GM23338 (cell line): ENCODE data around the gene ITIH4. TPM values are rescaled to one million over a fixed set of nuclear protein-coding genes. Genes with fewer than 3 reads are reported as not detected.

Source experiments
- ATAC-seq: fragments of 200-7000 bp; cut with Tn5 transposase; 3 replicates; pipeline ENCODE4 v1.9.1; 2020
- DNase-seq: peaks from one replicate; pipeline ENCODE4 v3.0.0-alpha.2; 2015; ENCODE audit warnings: low spot score
- H2AFZ ChIP-seq: fragments of 200-600 bp; sonication (generic); 2 replicates; pipeline ENCODE4 v1.8.0; 2016; ENCODE audit warnings: antibody characterized with exemption, mild to moderate bottlenecking, moderate library complexity
- H3F3A ChIP-seq: fragments of 200-600 bp; sonication (generic); replicated peaks from 2 replicates; pipeline ENCODE4 v1.8.0; 2017; ENCODE audit warnings: antibody characterized with exemption, mixed run types, low read depth
- H3K27ac ChIP-seq: fragments of 200-600 bp; sonication (generic); 2 replicates; pipeline ENCODE4 v1.6.1; 2016; ENCODE audit warnings: low read depth
- H3K27me3 ChIP-seq: fragments of 200-600 bp; sonication (generic); 2 replicates; pipeline ENCODE4 v1.8.0; 2016; ENCODE audit warnings: mild to moderate bottlenecking, mixed run types, moderate library complexity; ENCODE audit not compliant: insufficient read depth
- H3K36me3 ChIP-seq: fragments of 200-600 bp; sonication (generic); 2 replicates; pipeline ENCODE4 v1.8.0; 2016; ENCODE audit warnings: mild to moderate bottlenecking; ENCODE audit not compliant: insufficient read depth
- H3K4me1 ChIP-seq: fragments of 200-600 bp; sonication (generic); 2 replicates; pipeline ENCODE4 v1.8.0; 2016; ENCODE audit warnings: mild to moderate bottlenecking, moderate library complexity; ENCODE audit not compliant: insufficient read depth
- H3K4me2 ChIP-seq: fragments of 200-600 bp; sonication (generic); 2 replicates; pipeline ENCODE4 v1.7.1; 2017; ENCODE audit warnings: mixed run types
- H3K4me3 ChIP-seq: fragments of 200-600 bp; sonication (generic); 2 replicates; pipeline ENCODE4 v1.6.1; 2016; ENCODE audit warnings: mixed run types
- H3K79me2 ChIP-seq: fragments of 200-600 bp; sonication (generic); replicated peaks from 2 replicates; pipeline ENCODE4 v1.8.0; 2017; ENCODE audit warnings: mild to moderate bottlenecking; ENCODE audit not compliant: insufficient read depth
- H3K9me2 ChIP-seq: fragments of 200-600 bp; sonication (generic); 2 replicates; pipeline ENCODE4 v1.8.0; 2017; ENCODE audit not compliant: insufficient read depth
- H4K20me1 ChIP-seq: fragments of 200-600 bp; sonication (generic); replicated peaks from 2 replicates; pipeline ENCODE4 v1.8.0; 2017; ENCODE audit warnings: mild to moderate bottlenecking; ENCODE audit not compliant: insufficient read depth
- H3K27ac Mint-ChIP-seq: 2 replicates; pipeline ENCODE4 v1.8.0; 2020; ENCODE audit warnings: inconsistent platforms, mild to moderate bottlenecking, moderate library complexity, mixed read lengths
- H3K27me3 Mint-ChIP-seq: 3 replicates; pipeline ENCODE4 v1.8.0; 2022; ENCODE audit warnings: low read depth, mild to moderate bottlenecking, moderate library complexity, mixed read lengths, inconsistent platforms; ENCODE audit not compliant: insufficient read depth, poor library complexity
- H3K36me3 Mint-ChIP-seq: 3 replicates; pipeline ENCODE4 v1.8.0; 2021; ENCODE audit warnings: low read depth, mild to moderate bottlenecking, inconsistent platforms, moderate library complexity, mixed read lengths
- H3K4me1 Mint-ChIP-seq: 3 replicates; pipeline ENCODE4 v1.8.0; 2020; ENCODE audit warnings: mild to moderate bottlenecking, inconsistent platforms, mixed read lengths
- H3K4me3 Mint-ChIP-seq: 3 replicates; pipeline ENCODE4 v1.8.0; 2021; ENCODE audit warnings: moderate library complexity, mild to moderate bottlenecking, inconsistent platforms, mixed read lengths
- H3K9me3 Mint-ChIP-seq: 3 replicates; pipeline ENCODE4 v1.8.0; 2020; ENCODE audit warnings: moderate library complexity, mild to moderate bottlenecking, inconsistent platforms, mixed read lengths
- CREB1 ChIP-seq: fragments of 250-450 bp; sonication (Bioruptor Pico); IDR thresholded peaks from 2 replicates; pipeline ENCODE4 v1.5.0; 2020; ENCODE audit warnings: low read depth, mild to moderate bottlenecking, moderate library complexity
- EZH2 ChIP-seq: fragments of 200-600 bp; sonication (generic); IDR thresholded peaks from one replicate; pipeline ENCODE4 v1.8.0; 2017; ENCODE audit warnings: antibody characterized with exemption, mild to moderate bottlenecking, low read depth; ENCODE audit not compliant: unreplicated experiment
- EZH2phosphoT487 ChIP-seq: fragments of 200-600 bp; sonication (generic); IDR thresholded peaks from one replicate; pipeline ENCODE4 v1.8.1; 2018; ENCODE audit warnings: antibody characterized with exemption; ENCODE audit not compliant: unreplicated experiment
- JUNB ChIP-seq: IDR thresholded peaks from one replicate; pipeline ENCODE4 v1.6.1; 2016; ENCODE audit warnings: antibody characterized with exemption; ENCODE audit not compliant: unreplicated experiment
- NANOG ChIP-seq: IDR thresholded peaks from 2 replicates; pipeline ENCODE4 v1.6.1; 2016; ENCODE audit warnings: antibody characterized with exemption, borderline replicate concordance
- POLR2AphosphoS5 ChIP-seq: IDR thresholded peaks from 2 replicates; pipeline ENCODE4 v1.6.1; 2016; ENCODE audit warnings: antibody characterized with exemption, low read depth
- STAT1 ChIP-seq: IDR thresholded peaks from one replicate; pipeline ENCODE4 v1.6.1; 2016; ENCODE audit warnings: antibody characterized with exemption; ENCODE audit not compliant: unreplicated experiment
- ZNF114 ChIP-seq: fragments of 250-450 bp; sonication (Bioruptor Pico); IDR thresholded peaks from 2 replicates; pipeline ENCODE4 v1.5.0; 2020; ENCODE audit warnings: mild to moderate bottlenecking, moderate library complexity
- ZNF331 ChIP-seq: fragments of 250-450 bp; sonication (Bioruptor Pico); IDR thresholded peaks from 2 replicates; pipeline ENCODE4 v1.5.0; 2020; ENCODE audit warnings: low read depth, mild to moderate bottlenecking, moderate library complexity
- polyA plus RNA-seq: library from polyadenylated mRNA; unstranded; fragments of >200 nt; fragmentation: Nextera tagmentation; extraction: Ambion mirVana; gene quantifications from 2 replicates; pipeline ENCODE4 v1.2.1, GENCODE V29; 2016
- total RNA-seq: library from RNA; depleted of rRNA; stranded (reverse); fragments of >200 nt; shearing (Covaris generic); gene quantifications from 2 replicates; pipeline ENCODE4 v1.2.3, GENCODE V29; 2014
- TF ChIP-seq, protein P1 (sequence below), 2 experiments: fragments of 200-600 bp in 1 of 2; sonication (generic) in 1 of 2; conservative IDR thresholded peaks; 2 replicates each; pipeline versions ENCODE4 v1.5.1 to v1.6.1; 2016 to 2017; ENCODE audit warnings: antibody characterized with exemption in 2 of 2, low read depth in 2 of 2, mild to moderate bottlenecking in 2 of 2, moderate library complexity in 1 of 2
- TF ChIP-seq, protein P2 (sequence below): IDR thresholded peaks from 2 replicates; pipeline ENCODE4 v1.6.1; 2016; ENCODE audit warnings: antibody characterized with exemption
- TF ChIP-seq, protein P3 (sequence below): fragments of 250-450 bp; sonication (Bioruptor Pico); IDR thresholded peaks from 2 replicates; pipeline ENCODE4 v1.5.0; 2020; ENCODE audit warnings: mild to moderate bottlenecking, moderate library complexity
- TF ChIP-seq, protein P4 (sequence below): IDR thresholded peaks from one replicate; pipeline ENCODE4 v1.6.1; 2018; ENCODE audit warnings: antibody characterized with exemption; ENCODE audit not compliant: unreplicated experiment

ITIH4 gene
- total and polyA plus RNA-seq, 2 experiments from 2014 or later = 0.82 to 1.4 TPM

DNA sequence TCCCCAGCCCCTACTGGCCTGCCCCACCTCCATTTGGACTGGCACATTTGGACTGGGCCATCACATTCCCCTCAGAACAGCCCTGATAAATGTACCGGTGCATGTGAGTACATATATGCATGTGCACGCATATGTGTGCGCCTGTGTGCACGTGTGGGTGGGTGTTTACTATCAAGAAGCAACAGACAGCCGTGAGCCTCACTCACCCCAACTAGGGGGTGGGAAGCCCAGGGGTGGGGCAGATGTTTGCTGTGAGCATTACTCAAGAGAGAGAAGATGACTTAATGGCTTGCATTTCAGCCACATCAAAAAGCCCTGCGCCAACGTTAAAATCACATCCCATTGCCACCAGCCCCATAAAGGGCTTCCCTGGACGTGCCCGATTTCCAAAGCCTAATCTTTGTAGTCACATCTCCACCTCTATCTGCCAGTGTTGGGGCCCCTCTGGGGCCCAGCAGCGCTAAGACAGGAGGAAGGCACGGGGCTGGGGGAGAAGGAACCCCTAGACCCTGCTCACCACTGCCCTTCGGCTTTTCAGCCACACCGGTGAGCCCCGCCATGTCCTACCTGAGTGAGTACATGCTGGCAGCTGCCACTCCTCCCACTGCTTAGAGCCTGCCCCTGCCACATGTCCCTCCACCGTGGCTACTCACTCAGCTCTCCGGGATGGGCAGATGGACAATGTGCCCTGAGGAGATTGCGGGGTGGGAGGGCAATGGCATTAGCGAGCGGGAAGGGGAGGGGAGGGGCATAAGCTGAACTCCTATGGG lies 25.0 kb downstream of the ITIH4 start:
- no peak overlapping the region for H3K27ac Mint-ChIP-seq
- H3K27me3 Mint-ChIP-seq = peaks cover 5% of the 10 kb centered on the region
- no peak overlapping the region for H3K27ac ChIP-seq
- no peaks in the 10 kb centered on the region for H3K79me2 ChIP-seq
- no peaks in the 10 kb centered on the region for H4K20me1 ChIP-seq
- H3F3A ChIP-seq = no peaks in the 10 kb centered on the region
- no peaks in the 10 kb centered on the region for H3K27me3 ChIP-seq
- no peak overlapping the region for H2AFZ ChIP-seq
- no peaks in the 10 kb centered on the region for H3K9me3 Mint-ChIP-seq
- H3K4me1 Mint-ChIP-seq = no peaks in the 10 kb centered on the region; the same call in 2 of the 3 replicates
- H3K4me3 Mint-ChIP-seq = no peak overlapping the region
- ATAC-seq = peak; percentile 39; the same call in 1 of the 3 replicates
- H3K4me2 ChIP-seq = no peak overlapping the region
- H3K4me3 ChIP-seq = no peak overlapping the region
- 0 out of 2 replicates have a peak, but pooled peaks cover 4% of the 10 kb centered on the region for H3K9me2 ChIP-seq
- no peaks in the 10 kb centered on the region for H3K4me1 ChIP-seq
- H3K36me3 Mint-ChIP-seq = no peaks in the 10 kb centered on the region
- peak; percentile 9 for DNase-seq
- no peaks in the 10 kb centered on the region for H3K36me3 ChIP-seq
- TF ChIP-seq, protein P1, sequence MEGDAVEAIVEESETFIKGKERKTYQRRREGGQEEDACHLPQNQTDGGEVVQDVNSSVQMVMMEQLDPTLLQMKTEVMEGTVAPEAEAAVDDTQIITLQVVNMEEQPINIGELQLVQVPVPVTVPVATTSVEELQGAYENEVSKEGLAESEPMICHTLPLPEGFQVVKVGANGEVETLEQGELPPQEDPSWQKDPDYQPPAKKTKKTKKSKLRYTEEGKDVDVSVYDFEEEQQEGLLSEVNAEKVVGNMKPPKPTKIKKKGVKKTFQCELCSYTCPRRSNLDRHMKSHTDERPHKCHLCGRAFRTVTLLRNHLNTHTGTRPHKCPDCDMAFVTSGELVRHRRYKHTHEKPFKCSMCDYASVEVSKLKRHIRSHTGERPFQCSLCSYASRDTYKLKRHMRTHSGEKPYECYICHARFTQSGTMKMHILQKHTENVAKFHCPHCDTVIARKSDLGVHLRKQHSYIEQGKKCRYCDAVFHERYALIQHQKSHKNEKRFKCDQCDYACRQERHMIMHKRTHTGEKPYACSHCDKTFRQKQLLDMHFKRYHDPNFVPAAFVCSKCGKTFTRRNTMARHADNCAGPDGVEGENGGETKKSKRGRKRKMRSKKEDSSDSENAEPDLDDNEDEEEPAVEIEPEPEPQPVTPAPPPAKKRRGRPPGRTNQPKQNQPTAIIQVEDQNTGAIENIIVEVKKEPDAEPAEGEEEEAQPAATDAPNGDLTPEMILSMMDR (conservative IDR thresholded peaks at IDR 0.05; ENCODE audit: low read depth in 2 of 2) = no peak
- no peak for TF ChIP-seq NANOG
- no peak for TF ChIP-seq ZNF114 (CRISPR knock-in tag)
- no peak for TF ChIP-seq CREB1
- TF ChIP-seq, protein P2, sequence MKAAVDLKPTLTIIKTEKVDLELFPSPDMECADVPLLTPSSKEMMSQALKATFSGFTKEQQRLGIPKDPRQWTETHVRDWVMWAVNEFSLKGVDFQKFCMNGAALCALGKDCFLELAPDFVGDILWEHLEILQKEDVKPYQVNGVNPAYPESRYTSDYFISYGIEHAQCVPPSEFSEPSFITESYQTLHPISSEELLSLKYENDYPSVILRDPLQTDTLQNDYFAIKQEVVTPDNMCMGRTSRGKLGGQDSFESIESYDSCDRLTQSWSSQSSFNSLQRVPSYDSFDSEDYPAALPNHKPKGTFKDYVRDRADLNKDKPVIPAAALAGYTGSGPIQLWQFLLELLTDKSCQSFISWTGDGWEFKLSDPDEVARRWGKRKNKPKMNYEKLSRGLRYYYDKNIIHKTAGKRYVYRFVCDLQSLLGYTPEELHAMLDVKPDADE = no peak
- TF ChIP-seq EZH2 = no peak
- no peak for TF ChIP-seq EZH2phosphoT487
- TF ChIP-seq ZNF331 (CRISPR knock-in tag) = no peak
- TF ChIP-seq, protein P3, sequence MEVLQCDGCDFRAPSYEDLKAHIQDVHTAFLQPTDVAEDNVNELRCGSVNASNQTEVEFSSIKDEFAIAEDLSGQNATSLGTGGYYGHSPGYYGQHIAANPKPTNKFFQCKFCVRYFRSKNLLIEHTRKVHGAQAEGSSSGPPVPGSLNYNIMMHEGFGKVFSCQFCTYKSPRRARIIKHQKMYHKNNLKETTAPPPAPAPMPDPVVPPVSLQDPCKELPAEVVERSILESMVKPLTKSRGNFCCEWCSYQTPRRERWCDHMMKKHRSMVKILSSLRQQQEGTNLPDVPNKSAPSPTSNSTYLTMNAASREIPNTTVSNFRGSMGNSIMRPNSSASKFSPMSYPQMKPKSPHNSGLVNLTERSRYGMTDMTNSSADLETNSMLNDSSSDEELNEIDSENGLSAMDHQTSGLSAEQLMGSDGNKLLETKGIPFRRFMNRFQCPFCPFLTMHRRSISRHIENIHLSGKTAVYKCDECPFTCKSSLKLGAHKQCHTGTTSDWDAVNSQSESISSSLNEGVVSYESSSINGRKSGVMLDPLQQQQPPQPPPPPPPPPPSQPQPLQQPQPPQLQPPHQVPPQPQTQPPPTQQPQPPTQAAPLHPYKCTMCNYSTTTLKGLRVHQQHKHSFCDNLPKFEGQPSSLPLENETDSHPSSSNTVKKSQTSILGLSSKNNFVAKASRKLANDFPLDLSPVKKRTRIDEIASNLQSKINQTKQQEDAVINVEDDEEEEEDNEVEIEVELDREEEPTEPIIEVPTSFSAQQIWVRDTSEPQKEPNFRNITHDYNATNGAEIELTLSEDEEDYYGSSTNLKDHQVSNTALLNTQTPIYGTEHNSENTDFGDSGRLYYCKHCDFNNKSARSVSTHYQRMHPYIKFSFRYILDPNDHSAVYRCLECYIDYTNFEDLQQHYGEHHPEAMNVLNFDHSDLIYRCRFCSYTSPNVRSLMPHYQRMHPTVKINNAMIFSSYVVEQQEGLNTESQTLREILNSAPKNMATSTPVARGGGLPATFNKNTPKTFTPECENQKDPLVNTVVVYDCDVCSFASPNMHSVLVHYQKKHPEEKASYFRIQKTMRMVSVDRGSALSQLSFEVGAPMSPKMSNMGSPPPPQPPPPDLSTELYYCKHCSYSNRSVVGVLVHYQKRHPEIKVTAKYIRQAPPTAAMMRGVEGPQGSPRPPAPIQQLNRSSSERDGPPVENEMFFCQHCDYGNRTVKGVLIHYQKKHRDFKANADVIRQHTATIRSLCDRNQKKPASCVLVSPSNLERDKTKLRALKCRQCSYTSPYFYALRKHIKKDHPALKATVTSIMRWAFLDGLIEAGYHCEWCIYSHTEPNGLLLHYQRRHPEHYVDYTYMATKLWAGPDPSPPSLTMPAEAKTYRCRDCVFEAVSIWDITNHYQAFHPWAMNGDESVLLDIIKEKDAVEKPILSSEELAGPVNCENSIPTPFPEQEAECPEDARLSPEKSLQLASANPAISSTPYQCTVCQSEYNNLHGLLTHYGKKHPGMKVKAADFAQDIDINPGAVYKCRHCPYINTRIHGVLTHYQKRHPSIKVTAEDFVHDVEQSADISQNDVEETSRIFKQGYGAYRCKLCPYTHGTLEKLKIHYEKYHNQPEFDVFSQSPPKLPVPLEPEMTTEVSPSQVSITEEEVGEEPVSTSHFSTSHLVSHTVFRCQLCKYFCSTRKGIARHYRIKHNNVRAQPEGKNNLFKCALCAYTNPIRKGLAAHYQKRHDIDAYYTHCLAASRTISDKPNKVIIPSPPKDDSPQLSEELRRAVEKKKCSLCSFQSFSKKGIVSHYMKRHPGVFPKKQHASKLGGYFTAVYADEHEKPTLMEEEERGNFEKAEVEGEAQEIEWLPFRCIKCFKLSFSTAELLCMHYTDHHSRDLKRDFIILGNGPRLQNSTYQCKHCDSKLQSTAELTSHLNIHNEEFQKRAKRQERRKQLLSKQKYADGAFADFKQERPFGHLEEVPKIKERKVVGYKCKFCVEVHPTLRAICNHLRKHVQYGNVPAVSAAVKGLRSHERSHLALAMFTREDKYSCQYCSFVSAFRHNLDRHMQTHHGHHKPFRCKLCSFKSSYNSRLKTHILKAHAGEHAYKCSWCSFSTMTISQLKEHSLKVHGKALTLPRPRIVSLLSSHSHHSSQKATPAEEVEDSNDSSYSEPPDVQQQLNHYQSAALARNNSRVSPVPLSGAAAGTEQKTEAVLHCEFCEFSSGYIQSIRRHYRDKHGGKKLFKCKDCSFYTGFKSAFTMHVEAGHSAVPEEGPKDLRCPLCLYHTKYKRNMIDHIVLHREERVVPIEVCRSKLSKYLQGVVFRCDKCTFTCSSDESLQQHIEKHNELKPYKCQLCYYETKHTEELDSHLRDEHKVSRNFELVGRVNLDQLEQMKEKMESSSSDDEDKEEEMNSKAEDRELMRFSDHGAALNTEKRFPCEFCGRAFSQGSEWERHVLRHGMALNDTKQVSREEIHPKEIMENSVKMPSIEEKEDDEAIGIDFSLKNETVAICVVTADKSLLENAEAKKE = no peak
- TF ChIP-seq JUNB = no peak
- TF ChIP-seq, protein P4, sequence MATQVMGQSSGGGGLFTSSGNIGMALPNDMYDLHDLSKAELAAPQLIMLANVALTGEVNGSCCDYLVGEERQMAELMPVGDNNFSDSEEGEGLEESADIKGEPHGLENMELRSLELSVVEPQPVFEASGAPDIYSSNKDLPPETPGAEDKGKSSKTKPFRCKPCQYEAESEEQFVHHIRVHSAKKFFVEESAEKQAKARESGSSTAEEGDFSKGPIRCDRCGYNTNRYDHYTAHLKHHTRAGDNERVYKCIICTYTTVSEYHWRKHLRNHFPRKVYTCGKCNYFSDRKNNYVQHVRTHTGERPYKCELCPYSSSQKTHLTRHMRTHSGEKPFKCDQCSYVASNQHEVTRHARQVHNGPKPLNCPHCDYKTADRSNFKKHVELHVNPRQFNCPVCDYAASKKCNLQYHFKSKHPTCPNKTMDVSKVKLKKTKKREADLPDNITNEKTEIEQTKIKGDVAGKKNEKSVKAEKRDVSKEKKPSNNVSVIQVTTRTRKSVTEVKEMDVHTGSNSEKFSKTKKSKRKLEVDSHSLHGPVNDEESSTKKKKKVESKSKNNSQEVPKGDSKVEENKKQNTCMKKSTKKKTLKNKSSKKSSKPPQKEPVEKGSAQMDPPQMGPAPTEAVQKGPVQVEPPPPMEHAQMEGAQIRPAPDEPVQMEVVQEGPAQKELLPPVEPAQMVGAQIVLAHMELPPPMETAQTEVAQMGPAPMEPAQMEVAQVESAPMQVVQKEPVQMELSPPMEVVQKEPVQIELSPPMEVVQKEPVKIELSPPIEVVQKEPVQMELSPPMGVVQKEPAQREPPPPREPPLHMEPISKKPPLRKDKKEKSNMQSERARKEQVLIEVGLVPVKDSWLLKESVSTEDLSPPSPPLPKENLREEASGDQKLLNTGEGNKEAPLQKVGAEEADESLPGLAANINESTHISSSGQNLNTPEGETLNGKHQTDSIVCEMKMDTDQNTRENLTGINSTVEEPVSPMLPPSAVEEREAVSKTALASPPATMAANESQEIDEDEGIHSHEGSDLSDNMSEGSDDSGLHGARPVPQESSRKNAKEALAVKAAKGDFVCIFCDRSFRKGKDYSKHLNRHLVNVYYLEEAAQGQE = no peak
- TF ChIP-seq STAT1 = no peak
- no peak for TF ChIP-seq POLR2AphosphoS5
